Activated T-helper 1 cell treated with Interleukin-2 at 50 U/mL for 16 hours (primary cell): Measurements from ENCODE around the gene NFRKB.
"Not testable (repeated sequence)": the region's sequence is repeated elsewhere in the genome, so short reads cannot be mapped to it uniquely, and the experiment has no call there.

ENCODE experiments used
- DNase-seq: peaks from one replicate; pipeline ENCODE4 v3.0.0-alpha.2; 2020; ENCODE audit warnings: low read depth

The NFRKB gene

DNA sequence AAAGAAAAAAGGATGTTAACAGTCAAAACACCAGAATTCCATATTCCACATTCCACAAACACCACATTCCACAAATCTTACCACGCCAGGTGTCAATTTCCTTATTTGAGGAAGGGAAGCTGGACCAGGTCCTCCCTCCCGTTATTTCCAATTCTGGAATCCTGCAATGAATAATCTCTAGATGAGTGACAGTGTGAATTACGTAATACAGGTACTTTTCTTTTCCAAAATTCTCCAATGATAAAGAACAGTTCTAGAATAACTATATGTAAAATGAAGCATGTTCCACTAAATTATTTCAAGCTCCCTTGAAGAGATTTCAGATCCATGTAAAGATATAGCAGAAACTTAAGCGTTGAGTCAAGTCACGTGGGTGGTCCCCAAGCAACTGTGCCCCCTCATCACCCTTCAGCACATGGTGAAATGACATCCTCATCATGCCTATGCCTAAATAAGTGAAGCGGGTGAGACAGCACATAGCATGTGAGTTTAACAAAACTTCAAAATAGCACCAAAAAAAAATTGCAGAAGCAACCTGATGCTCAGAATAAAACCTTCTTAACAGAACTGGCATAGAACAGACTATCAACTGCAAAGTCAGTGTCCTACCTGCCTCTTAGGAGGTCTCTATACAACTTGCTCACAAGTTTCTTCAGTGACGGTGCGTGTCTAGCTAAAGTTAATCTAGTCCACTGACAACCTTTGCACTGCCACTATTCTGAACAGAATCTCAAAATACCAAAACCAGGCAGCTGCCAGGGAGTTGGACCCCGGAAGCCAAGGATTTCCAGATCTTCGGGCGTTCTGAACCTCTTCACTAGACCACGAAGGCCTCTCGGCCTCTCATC lies 876 bp downstream of the NFRKB start:
- no peak for DNase-seq

DNA sequence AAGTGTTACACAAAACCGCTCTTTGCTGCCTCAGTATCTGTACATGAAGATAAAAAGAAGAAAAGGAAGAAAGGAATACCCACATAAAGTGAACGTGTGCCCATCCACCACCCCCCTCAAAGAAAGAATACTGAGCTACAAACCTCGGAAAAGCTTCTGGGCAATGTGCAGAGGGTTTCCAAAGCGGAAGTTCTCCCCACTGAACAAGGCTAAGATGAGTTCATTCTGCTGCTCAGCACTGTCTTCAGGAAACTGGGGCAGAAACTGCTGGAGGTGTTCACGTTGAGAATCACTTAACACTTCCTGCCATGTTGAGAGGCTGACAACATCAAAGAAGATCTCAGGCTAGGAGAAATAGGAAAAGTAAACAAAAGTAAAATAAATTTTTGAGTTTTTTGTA lies 6.9 kb downstream of the NFRKB start:
- DNase-seq: no peak

DNA sequence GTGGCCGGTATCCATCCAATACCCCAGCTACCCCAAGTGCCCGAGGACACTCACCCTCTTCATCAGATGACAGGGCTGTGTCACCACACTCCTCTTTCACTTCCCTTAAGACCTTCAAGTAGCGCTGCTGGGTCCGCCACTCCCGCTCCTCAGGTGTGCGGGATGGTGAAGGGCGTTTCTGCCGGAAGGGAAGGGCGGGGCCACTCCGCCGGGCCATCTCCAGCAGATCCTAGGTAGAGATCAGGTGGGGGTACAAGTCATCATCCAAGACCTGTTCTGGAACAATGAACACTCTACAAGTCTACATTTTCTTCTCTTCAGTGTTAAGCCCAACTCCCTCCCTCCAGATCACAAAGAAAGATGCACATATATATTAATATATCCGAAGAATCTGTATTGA lies 10.0 kb downstream of the NFRKB start:
- DNase-seq: no peak

DNA sequence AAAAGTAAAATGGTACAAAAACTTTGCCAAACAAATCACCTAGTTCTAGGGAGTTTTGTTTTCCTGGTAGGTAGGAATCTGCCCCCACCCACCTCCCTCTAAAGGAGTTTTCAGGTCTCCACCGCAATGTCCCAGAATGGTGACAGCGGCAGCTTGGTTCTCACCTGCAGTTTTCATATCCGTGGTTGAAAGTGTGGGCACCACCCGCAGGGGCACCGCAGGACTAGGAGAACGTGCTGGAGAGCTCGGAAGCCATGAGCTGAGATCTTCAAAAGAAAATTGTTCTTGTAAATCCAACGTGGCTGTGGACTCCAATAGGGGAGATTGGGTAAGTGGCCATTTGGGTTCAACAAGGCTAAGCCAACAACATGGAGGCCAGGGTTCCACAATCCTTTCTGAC lies 10.8 kb downstream of the NFRKB start:
- DNase-seq: no peak

DNA sequence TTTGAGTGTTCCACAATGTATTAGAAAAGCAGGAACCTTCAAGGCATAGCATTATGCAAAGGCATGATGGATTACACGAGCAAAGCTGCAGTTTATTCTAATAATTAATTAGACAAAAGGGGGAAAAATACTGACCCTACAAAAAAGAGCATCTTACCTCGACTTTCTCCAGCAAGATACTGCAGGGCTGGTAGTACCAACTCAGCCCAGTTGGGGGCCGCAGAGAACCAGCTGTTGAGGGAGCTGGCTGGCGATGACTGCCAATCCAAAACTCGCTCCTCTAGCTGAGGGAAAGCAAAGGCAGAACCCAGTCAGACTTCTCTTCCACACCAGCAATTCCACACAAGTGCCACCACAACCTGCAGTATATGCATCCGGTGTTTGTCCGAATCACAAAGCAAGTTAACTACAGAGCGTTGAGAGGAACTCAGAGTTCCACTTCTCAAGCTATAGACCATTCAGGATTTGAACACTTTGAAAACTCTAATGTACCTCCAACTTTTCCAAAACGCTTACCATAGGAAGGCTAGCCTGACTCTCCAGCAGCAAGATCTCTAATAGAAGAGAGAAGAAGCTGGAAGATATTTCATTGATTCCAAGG lies 13.7 kb downstream of the NFRKB start:
- peak; percentile 11 for DNase-seq

DNA sequence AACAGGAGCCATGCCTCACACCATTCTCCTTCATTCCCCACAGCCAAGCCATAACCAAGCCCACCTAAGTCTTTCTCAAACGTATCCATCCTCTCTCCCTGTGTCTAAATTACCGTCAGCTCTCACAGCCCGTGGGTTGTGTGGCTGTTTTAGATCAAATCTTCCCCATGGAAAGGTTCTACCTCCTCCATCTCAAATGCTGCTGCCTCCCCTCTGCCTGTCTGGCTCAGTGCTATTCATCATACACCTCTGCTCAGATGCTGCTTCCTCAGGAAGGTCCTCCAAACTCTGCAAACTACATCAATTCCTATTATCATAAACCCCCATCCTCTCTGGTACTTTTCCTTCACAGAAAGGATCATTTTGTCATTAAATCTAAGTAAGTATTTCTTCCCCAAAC lies 15.1 kb downstream of the NFRKB start:
- no peak for DNase-seq

DNA sequence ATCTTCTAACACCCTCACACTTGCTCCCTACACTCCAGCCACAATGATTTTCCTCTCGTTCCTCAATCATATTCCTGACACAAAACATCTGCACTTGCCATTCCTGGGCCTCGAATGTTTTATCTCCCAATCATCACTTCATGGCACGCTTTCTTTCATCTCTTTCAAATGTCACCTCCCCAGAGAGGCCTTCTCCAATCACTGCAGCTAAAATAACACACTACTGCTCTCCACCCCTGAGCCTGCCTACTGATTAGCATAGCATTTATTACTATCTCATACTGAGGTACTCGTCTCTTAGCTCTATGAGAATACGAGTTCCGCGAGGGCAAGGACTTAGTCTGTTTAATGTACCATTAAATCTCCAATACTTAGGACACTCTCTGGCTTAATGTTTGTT lies 23.5 kb downstream of the NFRKB start:
- no peak for DNase-seq

DNA sequence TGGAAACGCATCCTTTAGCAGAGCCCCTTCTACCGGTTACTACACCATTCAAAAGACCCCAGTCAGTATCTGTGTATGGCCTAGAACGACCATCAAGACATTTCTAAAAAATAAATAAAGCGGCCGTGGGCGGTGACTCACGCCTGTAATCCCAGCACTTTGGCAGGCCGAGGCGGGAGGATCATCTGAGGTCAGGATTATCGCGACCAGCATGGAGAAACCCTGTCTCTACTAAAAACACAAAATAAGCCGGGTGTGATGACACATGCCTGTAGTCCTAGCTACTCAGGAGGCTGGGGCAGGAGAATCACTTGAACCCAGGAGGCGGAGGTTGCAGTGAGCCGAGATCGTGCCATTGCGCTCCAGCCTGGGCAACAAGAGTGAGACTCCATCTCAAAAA lies 26.8 kb downstream of the NFRKB start:
- DNase-seq: not testable (repeated sequence)

DNA sequence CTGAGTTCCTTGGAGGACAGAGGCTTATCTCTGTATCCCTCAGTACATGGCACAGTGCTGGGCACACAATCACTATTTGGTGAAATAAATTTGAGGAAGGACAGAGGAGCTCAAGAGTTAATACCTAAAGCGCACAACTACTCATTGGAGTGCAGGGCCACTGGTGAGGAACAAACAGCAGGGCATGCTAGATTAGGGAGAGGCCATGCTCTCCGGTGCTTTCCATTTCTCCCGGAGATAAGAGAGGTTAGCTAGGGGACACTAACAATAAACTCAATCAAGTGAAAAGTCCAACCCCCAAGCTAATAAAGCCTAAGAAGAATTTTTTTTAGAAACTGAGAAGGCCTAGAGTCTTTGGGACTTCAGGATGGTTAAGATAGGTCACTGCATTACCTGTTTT lies 29.1 kb downstream of the NFRKB start:
- DNase-seq: no peak

DNA sequence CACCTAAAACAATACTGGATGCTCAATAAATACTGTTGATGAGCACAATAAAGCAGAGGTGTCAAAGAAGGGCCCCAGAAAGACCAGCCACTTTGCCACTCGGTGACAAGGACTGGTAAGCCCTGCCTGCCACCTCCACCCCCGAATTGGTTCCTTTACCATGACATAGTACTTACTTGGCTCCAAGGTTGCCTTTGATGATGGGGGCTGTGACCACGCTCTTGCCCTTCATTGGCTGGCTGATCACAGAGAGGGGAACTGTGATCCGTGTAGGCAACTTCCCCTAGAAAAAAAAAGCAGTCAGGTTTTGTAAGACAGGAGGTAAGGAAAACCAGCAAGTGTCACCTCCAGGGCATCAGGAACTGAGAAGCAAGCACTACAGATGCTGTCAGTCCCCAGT lies 29.7 kb downstream of the NFRKB start:
- no peak for DNase-seq

DNA sequence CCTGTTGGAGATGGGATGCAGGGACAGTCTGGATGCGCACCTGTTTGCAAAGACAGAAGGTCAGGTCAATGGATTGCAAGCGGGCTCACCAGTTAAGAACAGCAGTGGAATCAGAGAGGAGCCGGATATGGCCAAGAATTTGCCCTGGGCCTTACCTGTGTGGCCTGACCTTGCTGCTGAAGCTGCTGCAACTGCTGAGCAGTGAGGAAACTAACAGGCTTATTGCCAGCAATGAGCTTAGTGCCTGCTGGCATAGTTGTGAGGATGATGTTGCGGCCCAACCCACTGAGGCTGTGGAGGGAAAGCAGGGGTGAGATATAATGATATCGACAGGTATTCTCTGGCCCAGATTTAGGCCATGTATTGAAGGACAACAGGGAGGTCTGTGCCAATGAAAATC lies 30.6 kb downstream of the NFRKB start:
- DNase-seq: no peak

DNA sequence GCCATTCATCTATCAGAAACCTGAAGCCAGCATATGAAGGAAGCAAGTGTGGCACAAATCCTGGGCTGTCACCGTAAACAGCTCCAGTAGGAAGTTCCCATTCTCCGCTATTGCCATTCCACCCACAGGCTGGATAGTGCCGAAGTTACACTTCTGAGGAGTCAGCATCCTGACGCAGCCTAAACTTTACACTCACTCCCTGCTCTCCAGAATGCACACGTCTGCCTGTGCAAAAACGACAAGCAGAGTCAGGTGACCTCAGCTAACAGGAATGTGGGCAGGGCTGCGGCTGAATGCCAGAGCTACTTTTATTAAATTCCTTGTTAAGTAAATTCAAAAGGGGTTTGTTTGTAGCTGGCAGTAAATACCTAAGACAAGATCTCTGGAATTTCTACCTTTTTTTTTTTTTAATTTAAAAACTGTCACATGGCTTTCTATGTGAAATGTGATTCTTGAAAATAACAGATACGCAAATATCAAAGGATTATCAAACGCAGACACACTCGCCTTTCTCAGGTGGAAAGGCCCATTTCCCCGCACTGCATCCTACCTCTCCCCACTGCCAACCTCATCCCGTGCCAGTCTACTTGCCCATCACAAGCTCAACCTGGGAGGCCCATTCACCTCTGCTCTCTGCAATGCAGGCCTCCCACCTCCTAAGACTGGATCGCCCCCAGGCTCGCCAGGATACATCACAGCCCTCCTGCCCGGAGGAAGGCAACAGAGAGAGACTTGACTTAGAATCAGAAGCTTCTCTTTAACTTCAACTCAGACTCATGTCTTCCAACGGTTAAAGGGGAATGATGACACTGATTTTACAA lies 33.5 kb downstream of the NFRKB start:
- DNase-seq: no peak

DNA sequence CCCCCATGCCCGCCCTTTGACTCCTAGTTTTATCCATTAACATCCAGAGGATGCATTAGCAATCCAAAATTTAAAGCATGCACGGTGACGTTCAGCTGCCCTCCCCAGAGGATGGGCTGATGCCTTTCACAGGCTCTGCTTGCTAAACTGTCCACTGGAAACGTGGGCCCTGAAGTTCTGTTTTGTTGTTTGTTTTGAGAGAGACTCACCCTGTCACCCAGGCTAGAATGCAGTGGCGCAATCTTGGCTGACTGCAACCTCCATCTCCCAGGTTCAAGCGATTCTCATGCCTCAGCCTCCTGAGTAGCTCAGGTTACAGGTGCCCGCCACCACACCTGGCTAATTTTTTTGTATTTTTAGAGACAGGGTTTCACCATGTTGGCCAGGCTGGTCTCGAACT lies 39.3 kb downstream of the NFRKB start:
- DNase-seq: no peak

DNA sequence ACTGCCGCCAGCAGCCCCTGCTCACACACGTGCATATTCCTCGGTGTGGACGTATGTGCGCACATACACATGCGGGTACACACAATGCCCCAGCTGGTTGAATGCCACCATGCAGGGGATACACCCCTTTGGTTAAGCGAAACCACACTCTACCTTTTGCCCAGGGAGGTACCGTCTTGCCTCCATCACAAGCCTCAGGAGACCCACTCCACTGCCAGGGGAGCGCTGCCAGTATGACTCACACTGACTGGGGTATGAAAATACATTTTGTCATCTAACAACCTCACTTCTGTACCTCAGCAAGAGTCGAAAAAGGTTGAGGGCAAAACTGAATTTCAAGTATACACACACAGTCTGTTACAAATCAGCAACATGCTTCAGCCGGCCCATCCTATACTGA lies 40.3 kb downstream of the NFRKB start:
- no peak for DNase-seq

DNA sequence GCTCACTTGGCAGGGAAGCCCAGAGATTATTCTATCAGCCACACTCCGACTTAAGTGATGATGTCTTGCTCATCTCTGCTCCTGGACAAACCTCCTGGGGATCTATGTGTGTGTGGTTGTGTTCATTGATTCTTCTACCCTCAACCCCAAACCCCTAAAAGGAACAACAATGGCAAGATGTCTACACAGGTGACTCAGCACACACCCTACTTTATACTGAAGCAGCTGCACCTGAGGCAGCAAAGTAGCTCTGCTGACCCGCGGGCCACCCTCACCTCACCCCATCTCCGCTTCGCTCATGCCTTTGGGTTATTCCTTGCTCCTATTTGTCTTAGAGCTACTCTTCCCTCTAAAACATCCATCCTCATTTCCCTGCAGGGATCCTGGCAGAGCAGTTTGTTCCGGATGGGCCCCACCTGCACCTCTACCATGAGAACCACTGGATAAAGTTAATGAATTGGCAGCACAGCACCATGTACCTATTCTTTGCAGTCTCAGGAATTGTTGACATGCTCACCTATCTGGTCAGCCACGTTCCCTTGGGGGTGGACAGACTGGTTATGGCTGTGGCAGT lies 41.1 kb downstream of the NFRKB start:
- no peak for DNase-seq

DNA sequence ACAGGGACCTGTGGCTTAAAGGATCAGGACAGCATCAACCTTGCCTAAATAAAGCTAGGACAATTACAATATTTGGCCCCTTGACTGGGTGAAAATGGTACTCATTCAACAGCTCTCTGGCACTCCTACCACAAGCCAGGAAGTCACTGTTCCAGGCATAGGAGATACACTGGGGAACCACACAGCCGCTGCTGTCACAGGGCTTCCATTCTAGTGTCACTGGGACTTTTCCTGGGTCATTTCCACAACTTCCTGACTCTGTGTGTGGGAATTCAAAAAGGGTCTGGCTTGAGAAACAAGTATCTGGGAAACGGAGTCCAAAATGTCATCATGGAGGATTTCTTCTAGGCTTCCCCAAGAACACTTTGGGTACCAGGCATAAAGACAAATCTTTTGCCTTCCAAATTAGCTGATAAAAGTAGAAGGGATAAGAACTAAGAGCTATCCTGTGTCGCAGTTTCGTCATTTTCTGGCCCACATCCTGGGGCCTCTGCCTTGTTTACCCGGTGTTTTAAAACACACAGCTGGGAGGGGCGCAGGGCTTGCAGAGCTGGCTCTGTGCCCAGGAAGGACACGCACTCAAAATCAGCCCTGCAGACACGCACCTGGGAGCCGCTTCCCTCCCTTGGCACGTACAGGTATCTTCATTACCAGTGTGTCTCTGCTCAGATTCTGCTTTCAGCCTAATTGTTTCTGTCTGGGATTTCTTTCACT lies 41.7 kb downstream of the NFRKB start:
- DNase-seq: peak; percentile 78

DNA sequence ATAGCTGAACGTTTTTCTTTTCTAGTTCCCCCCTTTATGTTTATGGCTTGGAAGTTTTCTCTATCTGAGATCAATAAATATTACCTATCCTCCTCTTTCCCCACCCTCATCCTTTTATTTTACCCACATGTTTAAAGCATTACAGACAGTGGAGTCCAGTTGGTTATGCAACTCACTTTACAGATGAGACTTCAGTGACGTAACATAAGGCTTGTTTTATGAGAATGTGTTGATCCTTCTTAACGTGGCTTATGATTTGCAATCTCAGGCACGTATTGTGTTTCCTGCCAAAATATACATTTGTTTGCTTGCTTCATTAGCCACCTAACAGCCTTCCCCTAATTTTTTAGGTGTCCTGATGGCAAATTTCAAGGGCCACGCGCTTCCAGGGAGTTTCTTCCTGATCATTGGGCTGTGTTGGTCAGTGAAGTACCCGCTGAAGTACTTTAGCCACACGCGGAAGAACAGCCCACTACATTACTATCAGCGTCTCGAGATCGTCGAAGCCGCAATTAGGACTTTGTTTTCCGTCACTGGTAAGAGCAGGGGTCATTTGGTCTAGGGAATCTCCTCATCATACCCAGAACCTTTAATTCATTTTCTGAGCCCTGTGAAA lies 43.1 kb downstream of the NFRKB start:
- DNase-seq: no peak

DNA sequence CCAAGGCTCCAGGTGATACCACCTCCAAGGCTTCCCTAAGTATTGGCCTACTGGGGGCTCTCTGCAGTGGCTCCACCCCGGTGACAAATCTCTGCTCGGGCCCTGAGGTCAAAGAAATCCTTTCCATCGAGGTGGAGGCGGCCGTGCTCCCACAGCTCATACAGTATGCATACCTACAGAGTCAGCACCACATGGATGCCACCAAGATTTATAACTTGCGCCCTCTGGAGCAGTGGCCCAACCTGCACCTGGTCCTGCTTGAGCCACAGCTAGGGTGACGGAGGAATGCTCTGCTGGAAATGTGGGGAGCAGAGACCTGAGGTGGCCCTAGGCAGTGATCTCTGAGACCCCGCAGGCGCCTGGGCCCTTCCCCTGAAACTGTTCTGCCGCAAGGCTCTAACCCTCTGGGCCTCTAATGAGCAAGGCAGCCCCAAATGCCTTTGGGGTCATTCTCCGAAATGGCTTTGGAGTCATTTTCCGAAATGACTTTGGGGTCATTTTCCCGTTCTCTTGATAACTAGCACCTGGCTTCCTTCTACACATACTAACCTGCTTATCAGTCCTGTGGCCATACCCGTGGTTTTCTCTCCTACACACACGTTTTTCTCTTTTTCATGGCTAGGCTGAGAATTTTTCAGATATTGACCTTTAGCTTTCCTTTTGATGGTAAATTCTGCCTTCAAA lies 45.8 kb downstream of the NFRKB start:
- DNase-seq: no peak

DNA sequence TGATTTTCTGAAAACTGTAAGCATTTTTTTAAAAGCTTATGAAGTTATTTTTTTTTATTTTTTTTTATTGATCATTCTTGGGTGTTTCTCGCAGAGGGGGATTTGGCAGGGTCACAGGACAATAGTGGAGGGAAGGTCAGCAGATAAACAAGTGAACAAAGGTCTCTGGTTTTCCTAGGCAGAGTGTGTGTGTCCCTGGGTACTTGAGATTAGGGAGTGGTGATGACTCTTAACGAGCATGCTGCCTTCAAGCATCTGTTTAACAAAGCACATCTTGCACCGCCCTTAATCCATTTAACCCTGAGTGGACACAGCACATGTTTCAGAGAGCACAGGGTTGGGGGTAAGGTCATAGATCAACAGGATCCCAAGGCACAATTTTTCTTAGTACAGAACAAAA lies 48.0 kb downstream of the NFRKB start:
- not testable (repeated sequence) for DNase-seq

DNA sequence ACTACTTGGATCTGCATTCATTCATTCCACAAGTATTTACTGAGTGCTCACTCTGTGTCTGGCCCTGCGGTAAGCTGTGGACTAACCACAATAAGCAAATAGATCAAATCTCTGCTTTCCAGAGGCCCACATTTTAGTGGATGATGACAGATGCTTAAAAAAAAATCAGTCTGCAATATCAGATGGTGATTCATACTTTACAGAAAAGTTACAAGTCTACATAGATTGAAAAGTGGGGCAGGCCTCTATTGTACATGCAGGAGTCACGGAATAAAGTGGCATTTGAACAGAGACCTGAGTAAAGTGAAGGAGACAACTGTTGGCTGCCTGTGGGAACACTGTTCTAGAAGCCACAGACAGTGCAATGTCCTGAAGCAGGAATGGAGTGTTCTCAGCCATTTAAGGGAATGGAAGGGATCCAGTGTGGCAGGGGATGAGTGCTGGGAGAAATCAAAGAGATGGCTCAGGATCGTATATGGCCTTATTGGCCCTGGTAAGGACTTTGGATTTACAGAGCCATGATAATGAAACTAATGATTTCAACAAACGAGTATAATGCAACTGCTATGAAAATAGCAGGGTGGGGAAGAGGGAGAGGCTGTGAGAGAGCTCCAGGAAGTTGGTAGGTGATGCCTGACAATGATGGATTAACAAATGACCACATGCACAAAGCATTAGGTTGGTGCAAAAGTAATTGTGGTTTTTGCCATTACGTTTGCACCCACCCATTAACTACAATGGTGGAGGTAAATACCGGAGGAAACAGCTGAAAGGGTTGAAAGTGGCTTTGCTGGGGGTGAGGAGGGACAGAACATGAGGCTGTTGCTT lies 48.7 kb downstream of the NFRKB start:
- DNase-seq: no peak
